AG04450 (cell line): ENCODE data around the gene KIAA1958. TPM values are rescaled to one million over a fixed set of nuclear protein-coding genes. Genes with fewer than 3 reads are reported as not detected.

Source experiments
- CTCF ChIA-PET: fragments of 300-600, 350-600 bp; formaldehyde crosslinking; extraction: SDS; loops from one replicate; lab custom pipeline; 2022; ENCODE audit warnings: antibody characterized with exemption, inconsistent platforms; lab: Charles Lee
- POLR2A ChIA-PET: fragments of 350-600 bp; formaldehyde crosslinking; extraction: SDS; loops from one replicate; lab custom pipeline; 2021; ENCODE audit warnings: antibody characterized with exemption, inconsistent platforms; lab: Yijun Ruan, JAX
- DNase-seq: peaks from one replicate; pipeline ENCODE4 v3.0.0-alpha.2; 2011; ENCODE audit warnings: low read depth, low spot score
- H3K27ac ChIP-seq: one replicate; pipeline ENCODE4 v1.5.1; 2012; ENCODE audit warnings: low read depth, low read length, control low read depth
- H3K27me3 ChIP-seq: one replicate; pipeline ENCODE4 v1.6.0; 2012; ENCODE audit warnings: low read length; ENCODE audit not compliant: control insufficient read depth, insufficient read depth
- H3K4me3 ChIP-seq: 2 replicates; pipeline ENCODE4 v1.5.1; 2011; ENCODE audit warnings: mild to moderate bottlenecking, low read depth, low read length, control low read depth
- H3K9me3 ChIP-seq: 2 replicates; pipeline ENCODE4 v1.5.1; 2012; ENCODE audit warnings: low read length; ENCODE audit not compliant: control insufficient read depth, insufficient read depth
- polyA plus RNA-seq: library from polyadenylated mRNA; depleted of rRNA; stranded (reverse); fragments of >200 nt; gene quantifications from 2 replicates; pipeline ENCODE4 v1.2.3, GENCODE V29; 2011
- TF ChIP-seq, protein P1 (sequence below): IDR thresholded peaks from 2 replicates; pipeline ENCODE4 v1.5.1; 2011; ENCODE audit warnings: low read depth, low read length, control low read depth, inconsistent platforms

KIAA1958 gene
- polyA plus RNA-seq, 1 experiment: 0.88 TPM

DNA sequence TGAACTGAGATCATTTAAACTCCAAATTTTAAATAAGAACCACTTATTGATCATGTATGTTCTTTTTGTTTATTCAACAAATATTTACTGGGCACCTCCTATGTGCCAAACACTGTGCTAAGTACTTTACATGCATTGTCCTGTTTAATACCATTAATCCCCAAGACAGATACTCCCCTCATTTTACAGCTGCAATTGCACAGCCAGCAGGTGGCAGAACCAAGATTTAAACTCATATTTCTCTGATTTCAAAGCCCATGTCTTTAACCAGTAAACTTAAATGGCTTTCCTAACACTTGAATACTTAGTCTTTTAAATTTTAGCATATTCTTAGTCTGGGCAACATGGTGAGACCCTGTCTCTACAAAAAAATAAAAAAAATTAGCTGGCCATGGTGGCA, 43.4 kb upstream of the KIAA1958 start:
- H3K27ac ChIP-seq: no peak overlapping the region
- DNase-seq: no peak
- no peaks in the 10 kb centered on the region for H3K27me3 ChIP-seq
- TF ChIP-seq, protein P1, sequence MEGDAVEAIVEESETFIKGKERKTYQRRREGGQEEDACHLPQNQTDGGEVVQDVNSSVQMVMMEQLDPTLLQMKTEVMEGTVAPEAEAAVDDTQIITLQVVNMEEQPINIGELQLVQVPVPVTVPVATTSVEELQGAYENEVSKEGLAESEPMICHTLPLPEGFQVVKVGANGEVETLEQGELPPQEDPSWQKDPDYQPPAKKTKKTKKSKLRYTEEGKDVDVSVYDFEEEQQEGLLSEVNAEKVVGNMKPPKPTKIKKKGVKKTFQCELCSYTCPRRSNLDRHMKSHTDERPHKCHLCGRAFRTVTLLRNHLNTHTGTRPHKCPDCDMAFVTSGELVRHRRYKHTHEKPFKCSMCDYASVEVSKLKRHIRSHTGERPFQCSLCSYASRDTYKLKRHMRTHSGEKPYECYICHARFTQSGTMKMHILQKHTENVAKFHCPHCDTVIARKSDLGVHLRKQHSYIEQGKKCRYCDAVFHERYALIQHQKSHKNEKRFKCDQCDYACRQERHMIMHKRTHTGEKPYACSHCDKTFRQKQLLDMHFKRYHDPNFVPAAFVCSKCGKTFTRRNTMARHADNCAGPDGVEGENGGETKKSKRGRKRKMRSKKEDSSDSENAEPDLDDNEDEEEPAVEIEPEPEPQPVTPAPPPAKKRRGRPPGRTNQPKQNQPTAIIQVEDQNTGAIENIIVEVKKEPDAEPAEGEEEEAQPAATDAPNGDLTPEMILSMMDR: peak; percentile 57
- CTCF ChIA-PET: interaction anchor here (0.7 to 2.2 kb wide), 7 partner anchors 10 to 459 kb away, joined by 3 to 14 read pairs (median 4); no protein-coding TSS in a partner anchor
- no peak overlapping the region for H3K4me3 ChIP-seq
- POLR2A ChIA-PET: interaction anchor here (0.9 kb wide), 1 partner anchor 27 kb away, joined by 3 read pairs; no protein-coding TSS in a partner anchor
- H3K9me3 ChIP-seq: no peaks in the 10 kb centered on the region

DNA sequence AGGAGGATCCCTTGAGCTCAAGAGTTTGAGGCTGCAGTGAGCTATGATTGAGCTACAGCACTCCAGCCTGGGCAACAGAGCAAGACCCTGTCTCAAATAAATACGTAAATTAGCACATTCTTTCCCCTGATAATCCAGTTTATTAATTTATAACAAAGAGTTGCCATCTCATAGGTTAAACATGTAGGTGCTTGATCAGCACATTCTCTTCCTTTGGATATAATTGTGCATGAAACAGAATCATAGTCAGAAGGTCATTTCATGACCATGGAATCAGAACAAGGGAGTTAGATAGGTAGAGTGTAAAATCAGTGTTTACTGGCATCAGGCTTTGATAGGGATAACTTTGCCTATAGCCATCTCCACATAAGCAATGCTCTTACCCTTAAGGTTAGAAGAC, 43.0 kb upstream of the KIAA1958 start:
- POLR2A ChIA-PET: interaction anchor here (0.9 kb wide), 1 partner anchor 27 kb away, joined by 3 read pairs; no protein-coding TSS in a partner anchor
- CTCF ChIA-PET: interaction anchor here (0.7 to 2.2 kb wide), 6 partner anchors 10 to 459 kb away, joined by 3 to 14 read pairs (median 5); no protein-coding TSS in a partner anchor

DNA sequence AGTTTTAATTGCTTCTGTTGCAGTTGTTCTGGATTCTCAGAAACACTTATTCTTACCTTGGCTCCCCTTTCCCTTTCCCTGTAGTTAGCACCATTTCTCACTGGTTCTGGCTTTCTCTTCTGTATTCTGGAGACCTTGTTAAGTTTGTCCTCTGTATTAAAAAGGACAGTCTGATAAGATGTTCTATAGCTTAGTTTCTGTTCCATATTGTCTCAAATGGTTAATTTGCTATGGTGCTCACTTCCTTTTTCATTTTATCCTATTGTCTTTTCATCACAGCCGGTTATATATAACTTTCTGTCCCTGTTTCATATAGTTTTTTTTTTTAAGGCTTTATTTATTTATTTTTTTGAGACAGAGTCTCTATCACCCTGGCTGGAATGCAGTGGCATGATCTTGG, 41.4 kb upstream of the KIAA1958 start:
- CTCF ChIA-PET: interaction anchor here (1.0 to 1.7 kb wide), 3 partner anchors 260 to 286 kb away, joined by 5 to 7 read pairs (median 6); no protein-coding TSS in a partner anchor
- POLR2A ChIA-PET: no interaction called here

More for the DNA sequence above, 43.0 kb upstream of the KIAA1958 start:
- DNase-seq: no peak
- H3K27me3 ChIP-seq: no peaks in the 10 kb centered on the region
- no peak overlapping the region for H3K4me3 ChIP-seq
- H3K9me3 ChIP-seq: no peaks in the 10 kb centered on the region
- TF ChIP-seq, protein P1: no peak
- no peak overlapping the region for H3K27ac ChIP-seq

DNA sequence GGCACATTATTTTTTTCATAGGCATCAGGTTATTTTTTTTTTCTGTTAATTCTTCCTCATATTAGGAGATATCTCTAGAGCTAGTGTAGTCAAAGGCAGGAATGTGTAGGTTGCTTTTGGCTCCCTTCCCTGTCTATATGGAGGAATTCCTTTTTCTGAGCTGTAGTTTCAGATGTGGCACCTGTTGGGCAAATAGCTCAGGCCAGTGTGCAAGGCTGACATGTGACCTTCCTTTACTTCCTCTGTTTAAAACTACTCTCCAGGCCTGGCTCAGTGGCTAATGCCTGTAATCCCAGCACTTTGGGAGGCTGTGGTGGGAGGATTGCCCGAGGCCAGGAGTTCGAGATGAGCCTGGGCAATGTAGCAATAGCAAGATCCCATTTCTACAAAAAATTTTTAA, 40.5 kb upstream of the KIAA1958 start:
- TF ChIP-seq, protein P1: no peak
- no peak overlapping the region for H3K27ac ChIP-seq
- H3K27me3 ChIP-seq: no peaks in the 10 kb centered on the region
- H3K9me3 ChIP-seq: no peaks in the 10 kb centered on the region
- no peak overlapping the region for H3K4me3 ChIP-seq
- POLR2A ChIA-PET: interaction anchor here (0.6 kb wide), 1 partner anchor 272 kb away, joined by 4 read pairs; the partner anchor contains the start of gene INIP
- CTCF ChIA-PET: interaction anchor here (0.9 kb wide), 1 partner anchor 260 kb away, joined by 4 read pairs; no protein-coding TSS in a partner anchor
- DNase-seq: no peak

More for the DNA sequence above, 41.4 kb upstream of the KIAA1958 start:
- Histone ChIP-seq H3K27ac (no peak overlapping the region), H3K27me3 (no peaks in the 10 kb centered on the region), H3K4me3 (no peak overlapping the region), H3K9me3 (no peaks in the 10 kb centered on the region)
- no peak for DNase-seq
- TF ChIP-seq, protein P1: no peak

DNA sequence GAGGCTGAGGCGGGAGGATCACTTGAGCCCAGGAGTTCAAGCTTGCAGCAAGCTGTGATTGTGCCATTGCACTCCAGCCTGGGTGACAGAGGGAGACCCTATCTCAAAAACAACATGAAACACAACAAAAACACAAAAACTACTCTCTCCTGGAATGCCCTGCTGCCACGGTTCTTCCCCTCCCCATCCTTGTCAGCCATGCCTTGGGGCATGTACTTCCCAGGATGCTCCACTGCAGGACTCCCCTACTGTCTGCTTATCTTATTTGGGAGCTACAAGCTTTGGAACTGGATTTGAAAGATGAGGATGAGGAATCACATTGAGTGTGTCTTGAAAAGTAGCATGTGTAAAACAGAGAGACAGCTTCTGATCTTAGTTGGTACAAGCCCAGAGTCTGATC, 40.1 kb upstream of the KIAA1958 start:
- TF ChIP-seq, protein P1: no peak
- DNase-seq: no peak
- Histone ChIP-seq H3K27ac (no peak overlapping the region), H3K27me3 (no peaks in the 10 kb centered on the region), H3K9me3 (no peaks in the 10 kb centered on the region), H3K4me3 (no peak overlapping the region)
- ChIA-PET POLR2A (no interaction called here), CTCF (interaction anchor here (0.9 kb wide), 1 partner anchor 259 kb away, joined by 4 read pairs; no protein-coding TSS in a partner anchor)
